ENCODE results near the gene TMEM141.

GRCh38 chr9:136826188-136826541 is 35.0 kb downstream of the TMEM141 start:
- TF ChIP-seq CTCF (IDR thresholded peaks at IDR 0.05) = no peak
- no peak for TF ChIP-seq POLR2A (IDR thresholded peaks at IDR 0.05)

Measured in heart left ventricle (tissue), 13 donors.